ENCODE measurements around the gene SLC25A47. TPM values are rescaled to one million over a fixed set of nuclear protein-coding genes. Genes with fewer than 3 reads are reported as not detected.
A peak's percentile ranks its signal among the peaks of the same experiment; 100 is the strongest.

Gene SLC25A47
- total RNA-seq, 2 experiments from 2014 or later, result not detected

- no peaks in the 10 kb centered on the region for H3K9me3 Mint-ChIP-seq
- DNase-seq, result no peak
- no peak overlapping the region for H3K27ac Mint-ChIP-seq
- CTCF ChIA-PET, result interaction anchor here (0.7 to 1.3 kb wide), 2 partner anchors 17 to 32 kb away, joined by 4 read pairs; no protein-coding TSS in a partner anchor
- peaks cover 69% of the 10 kb centered on the region for H3K36me3 Mint-ChIP-seq (ENCODE audit: low read depth)
- intact Hi-C loops (cut with micrococcal nuclease), result no loop called here
- no peak overlapping the region for H3K4me3 Mint-ChIP-seq
- H3K27me3 Mint-ChIP-seq (ENCODE audit: low read depth), result no peaks in the 10 kb centered on the region
- H3K4me1 Mint-ChIP-seq (ENCODE audit: low read depth), result no peaks in the 10 kb centered on the region
These were observed 25.9 kb downstream of the SLC25A47 start for GRCh38 chr14:100348784-100349685.

- Mint-ChIP-seq H3K27ac (no peak overlapping the region), H3K9me3 (no peaks in the 10 kb centered on the region), H3K36me3 (ENCODE audit: low read depth) (peaks cover 81% of the 10 kb centered on the region), H3K27me3 (ENCODE audit: low read depth) (no peaks in the 10 kb centered on the region), H3K4me1 (ENCODE audit: low read depth) (peaks cover 2% of the 10 kb centered on the region), H3K4me3 (no peak overlapping the region)
- intact Hi-C loops (cut with micrococcal nuclease), result no loop called here
- CTCF ChIA-PET, result interaction anchor here (0.6 to 1.6 kb wide), 4 partner anchors 13 to 303 kb away, joined by 3 to 5 read pairs (median 4); no protein-coding TSS in a partner anchor
- DNase-seq, result no peak
These were observed 27.3 kb downstream of the SLC25A47 start for GRCh38 chr14:100350276-100350926.

GRCh38 chr14:100350986-100351385 is 27.8 kb downstream of the SLC25A47 start:
- no peak overlapping the region for H3K27ac Mint-ChIP-seq

GRCh38 chr14:100358396-100358795 is 35.3 kb downstream of the SLC25A47 start:
- intact Hi-C loops (cut with micrococcal nuclease), result no loop called here
- H3K27ac Mint-ChIP-seq, result no peak overlapping the region

More at GRCh38 chr14:100350986-100351385, 27.8 kb downstream of the SLC25A47 start:
- no peak for DNase-seq
- H3K27me3 Mint-ChIP-seq (ENCODE audit: low read depth), result no peaks in the 10 kb centered on the region
- H3K36me3 Mint-ChIP-seq (ENCODE audit: low read depth), result peaks cover 83% of the 10 kb centered on the region
- H3K9me3 Mint-ChIP-seq, result no peaks in the 10 kb centered on the region
- no peak overlapping the region for H3K4me3 Mint-ChIP-seq
- CTCF ChIA-PET, result interaction anchor here (1.3 to 1.6 kb wide), 2 partner anchors 12 to 33 kb away, joined by 3 read pairs; no protein-coding TSS in a partner anchor
- peaks cover 3% of the 10 kb centered on the region for H3K4me1 Mint-ChIP-seq (ENCODE audit: low read depth)
- intact Hi-C loops (cut with micrococcal nuclease), result no loop called here

GRCh38 chr14:100359111-100359510 is 36.0 kb downstream of the SLC25A47 start:
- DNase-seq, result no peak
- Mint-ChIP-seq H3K4me1 (ENCODE audit: low read depth) (peaks cover 29% of the 10 kb centered on the region), H3K4me3 (no peak overlapping the region), H3K9me3 (no peaks in the 10 kb centered on the region), H3K27me3 (ENCODE audit: low read depth) (no peaks in the 10 kb centered on the region), H3K27ac (peak overlapping the region; percentile 4), H3K36me3 (ENCODE audit: low read depth) (peaks cover 82% of the 10 kb centered on the region)
- intact Hi-C loops (cut with micrococcal nuclease), result no loop called here
- CTCF ChIA-PET, result no interaction called here

More at GRCh38 chr14:100358396-100358795, 35.3 kb downstream of the SLC25A47 start:
- Mint-ChIP-seq H3K9me3 (no peaks in the 10 kb centered on the region), H3K4me1 (ENCODE audit: low read depth) (peaks cover 29% of the 10 kb centered on the region), H3K4me3 (no peak overlapping the region), H3K27me3 (ENCODE audit: low read depth) (no peaks in the 10 kb centered on the region), H3K36me3 (ENCODE audit: low read depth) (peaks cover 86% of the 10 kb centered on the region)
- no peak for DNase-seq
- CTCF ChIA-PET, result no interaction called here

GRCh38 chr14:100359881-100360280 is 36.7 kb downstream of the SLC25A47 start:
- Mint-ChIP-seq H3K27ac (no peak overlapping the region), H3K4me1 (ENCODE audit: low read depth) (peaks cover 27% of the 10 kb centered on the region)
- CTCF ChIA-PET, result no interaction called here

GRCh38 chr14:100361626-100362025 is 38.5 kb downstream of the SLC25A47 start:
- H3K27ac Mint-ChIP-seq, result no peak overlapping the region
- DNase-seq, result no peak

More at GRCh38 chr14:100359881-100360280, 36.7 kb downstream of the SLC25A47 start:
- DNase-seq, result no peak
- H3K36me3 Mint-ChIP-seq (ENCODE audit: low read depth), result peaks cover 79% of the 10 kb centered on the region
- no peaks in the 10 kb centered on the region for H3K9me3 Mint-ChIP-seq
- no peak overlapping the region for H3K4me3 Mint-ChIP-seq
- no peaks in the 10 kb centered on the region for H3K27me3 Mint-ChIP-seq (ENCODE audit: low read depth)
- intact Hi-C loops (cut with micrococcal nuclease), result no loop called here

GRCh38 chr14:100362311-100362927 is 39.3 kb downstream of the SLC25A47 start:
- Mint-ChIP-seq H3K9me3 (no peaks in the 10 kb centered on the region), H3K36me3 (ENCODE audit: low read depth) (peaks cover 79% of the 10 kb centered on the region), H3K4me1 (ENCODE audit: low read depth) (peaks cover 36% of the 10 kb centered on the region), H3K27me3 (ENCODE audit: low read depth) (no peaks in the 10 kb centered on the region), H3K4me3 (no peak overlapping the region), H3K27ac (no peak overlapping the region)
- intact Hi-C loops (cut with micrococcal nuclease), result no loop called here
- CTCF ChIA-PET, result interaction anchor here (0.6 to 1.3 kb wide), 5 partner anchors 12 to 169 kb away, joined by 3 to 5 read pairs (median 3); no protein-coding TSS in a partner anchor
- DNase-seq, result no peak

More at GRCh38 chr14:100361626-100362025, 38.5 kb downstream of the SLC25A47 start:
- Mint-ChIP-seq H3K27me3 (ENCODE audit: low read depth) (no peaks in the 10 kb centered on the region), H3K4me3 (no peak overlapping the region), H3K9me3 (no peaks in the 10 kb centered on the region), H3K4me1 (ENCODE audit: low read depth) (peaks cover 31% of the 10 kb centered on the region), H3K36me3 (ENCODE audit: low read depth) (peaks cover 79% of the 10 kb centered on the region)
- intact Hi-C loops (cut with micrococcal nuclease), result no loop called here
- CTCF ChIA-PET, result interaction anchor here (0.6 to 1.3 kb wide), 6 partner anchors 16 to 401 kb away, joined by 3 to 5 read pairs (median 3); no protein-coding TSS in a partner anchor

GRCh38 chr14:100363053-100363452 is 39.9 kb downstream of the SLC25A47 start:
- no peak overlapping the region for H3K4me3 Mint-ChIP-seq
- DNase-seq, result no peak
- no peaks in the 10 kb centered on the region for H3K27me3 Mint-ChIP-seq (ENCODE audit: low read depth)
- intact Hi-C loops (cut with micrococcal nuclease), result no loop called here
- CTCF ChIA-PET, result interaction anchor here (0.6 to 1.5 kb wide), 4 partner anchors 9 to 170 kb away, joined by 3 read pairs; no protein-coding TSS in a partner anchor
- peaks cover 81% of the 10 kb centered on the region for H3K36me3 Mint-ChIP-seq (ENCODE audit: low read depth)
- no peaks in the 10 kb centered on the region for H3K9me3 Mint-ChIP-seq
- H3K4me1 Mint-ChIP-seq (ENCODE audit: low read depth), result peaks cover 41% of the 10 kb centered on the region
- no peak overlapping the region for H3K27ac Mint-ChIP-seq

GRCh38 chr14:100364403-100364802 is 41.3 kb downstream of the SLC25A47 start:
- CTCF ChIA-PET, result interaction anchor here (0.6 to 1.5 kb wide), 3 partner anchors 11 to 281 kb away, joined by 3 to 4 read pairs (median 3); no protein-coding TSS in a partner anchor
- no peaks in the 10 kb centered on the region for H3K27me3 Mint-ChIP-seq (ENCODE audit: low read depth)
- H3K36me3 Mint-ChIP-seq (ENCODE audit: low read depth), result peaks cover 81% of the 10 kb centered on the region
- intact Hi-C loops (cut with micrococcal nuclease), result no loop called here
- DNase-seq, result no peak
- H3K27ac Mint-ChIP-seq, result no peak overlapping the region
- no peak overlapping the region for H3K4me3 Mint-ChIP-seq
- H3K4me1 Mint-ChIP-seq (ENCODE audit: low read depth), result peaks cover 38% of the 10 kb centered on the region
- no peaks in the 10 kb centered on the region for H3K9me3 Mint-ChIP-seq

GRCh38 chr14:100365741-100366140 is 42.6 kb downstream of the SLC25A47 start:
- H3K9me3 Mint-ChIP-seq, result no peaks in the 10 kb centered on the region
- DNase-seq, result no peak
- H3K4me3 Mint-ChIP-seq, result no peak overlapping the region
- intact Hi-C loops (cut with micrococcal nuclease), result no loop called here
- H3K36me3 Mint-ChIP-seq (ENCODE audit: low read depth), result peaks cover 81% of the 10 kb centered on the region
- CTCF ChIA-PET, result interaction anchor here (1.1 kb wide), 1 partner anchor 16 kb away, joined by 4 read pairs; no protein-coding TSS in a partner anchor
- no peaks in the 10 kb centered on the region for H3K27me3 Mint-ChIP-seq (ENCODE audit: low read depth)
- no peak overlapping the region for H3K27ac Mint-ChIP-seq
- H3K4me1 Mint-ChIP-seq (ENCODE audit: low read depth), result peaks cover 39% of the 10 kb centered on the region

- CTCF ChIA-PET, result no interaction called here
- no peaks in the 10 kb centered on the region for H3K27me3 Mint-ChIP-seq (ENCODE audit: low read depth)
- H3K27ac Mint-ChIP-seq, result peak overlapping the region; percentile 12
- H3K9me3 Mint-ChIP-seq, result no peaks in the 10 kb centered on the region
- peaks cover 66% of the 10 kb centered on the region for H3K4me1 Mint-ChIP-seq (ENCODE audit: low read depth)
- intact Hi-C loops (cut with micrococcal nuclease), result no loop called here
- H3K36me3 Mint-ChIP-seq (ENCODE audit: low read depth), result peaks cover 90% of the 10 kb centered on the region
- no peak for DNase-seq
- no peak overlapping the region for H3K4me3 Mint-ChIP-seq
These were observed 45.9 kb downstream of the SLC25A47 start for GRCh38 chr14:100369019-100369418.
